ENCODE data around the gene CCNF. TPM values are rescaled to one million over a fixed set of nuclear protein-coding genes. Genes with fewer than 3 reads are reported as not detected.

CCNF gene
- total RNA-seq, 2 donors from 2014 or later: 0.99 to 2.3 TPM

GRCh38 chr16:2398520-2398919 is 30.7 kb upstream of the CCNF start:
- no peak for ATAC-seq
- H3K4me3 ChIP-seq: no peak overlapping the region
- H3K4me1 ChIP-seq: peaks cover 10% of the 10 kb centered on the region
- WGBS, 2 donors: 90 to 96% methylated on average over 5 of the region's 5 CpGs
- H3K9me3 ChIP-seq: no peaks in the 10 kb centered on the region
- H3K27ac ChIP-seq: no peak overlapping the region
- no peaks in the 10 kb centered on the region for H3K36me3 ChIP-seq (replicated peaks in 1 of 2; ENCODE audit: insufficient read depth in 1 of 2, low read depth in 2 of 2)
- intact Hi-C loops (cut with DNase I): no loop called here
- TF ChIP-seq CTCF (IDR thresholded peaks at IDR 0.05): no peak
- TF ChIP-seq POLR2A (IDR thresholded peaks at IDR 0.05): no peak
- no peak for DNase-seq
- H3K27me3 ChIP-seq: no peaks in the 10 kb centered on the region

- no peak for TF ChIP-seq POLR2A (IDR thresholded peaks at IDR 0.05)
- no peak for TF ChIP-seq CTCF (IDR thresholded peaks at IDR 0.05)
- H3K4me3 ChIP-seq: no peak overlapping the region
- no peak for ATAC-seq
- peaks cover under 1% of the 10 kb centered on the region for H3K4me1 ChIP-seq
- no peaks in the 10 kb centered on the region for H3K9me3 ChIP-seq
- H3K27me3 ChIP-seq: no peaks in the 10 kb centered on the region
- H3K27ac ChIP-seq: no peak overlapping the region
- intact Hi-C loops (cut with DNase I): no loop called here
- no peaks in the 10 kb centered on the region for H3K36me3 ChIP-seq (replicated peaks in 1 of 2; ENCODE audit: insufficient read depth in 1 of 2, low read depth in 2 of 2)
- no peak for DNase-seq
- WGBS, 2 donors: 47 to 62% methylated on average over 4 of the region's 4 CpGs
Observed at GRCh38 chr16:2404099-2404498, 25.1 kb upstream of the CCNF start.

- intact Hi-C loops (cut with DNase I): no loop called here
- Histone ChIP-seq H3K4me1 (no peaks in the 10 kb centered on the region), H3K36me3 (replicated peaks in 1 of 2; ENCODE audit: insufficient read depth in 1 of 2, low read depth in 2 of 2) (no peaks in the 10 kb centered on the region), H3K4me3 (no peak overlapping the region), H3K9me3 (no peaks in the 10 kb centered on the region), H3K27ac (no peak overlapping the region), H3K27me3 (no peaks in the 10 kb centered on the region)
- no peak for DNase-seq
- TF ChIP-seq CTCF (IDR thresholded peaks at IDR 0.05) (no peak), POLR2A (IDR thresholded peaks at IDR 0.05) (no peak)
- no peak for ATAC-seq
- WGBS, 2 donors: 48 to 76% methylated on average over 2 of the region's 2 CpGs
Observed at GRCh38 chr16:2415085-2415484, 14.2 kb upstream of the CCNF start.

GRCh38 chr16:2420035-2420434 is 9.2 kb upstream of the CCNF start:
- no peaks in the 10 kb centered on the region for H3K27me3 ChIP-seq
- intact Hi-C loops (cut with DNase I): no loop called here
- H3K4me1 ChIP-seq: peaks cover 6% of the 10 kb centered on the region
- no peaks in the 10 kb centered on the region for H3K9me3 ChIP-seq
- H3K36me3 ChIP-seq (replicated peaks in 1 of 2; ENCODE audit: insufficient read depth in 1 of 2, low read depth in 2 of 2): no peaks in the 10 kb centered on the region
- no peak for TF ChIP-seq CTCF (IDR thresholded peaks at IDR 0.05)
- TF ChIP-seq POLR2A (IDR thresholded peaks at IDR 0.05): no peak
- no peak overlapping the region for H3K4me3 ChIP-seq
- DNase-seq (no peak), ATAC-seq (no peak)
- H3K27ac ChIP-seq: no peak overlapping the region

GRCh38 chr16:2422123-2422867 is 7.0 kb upstream of the CCNF start:
- no peak for ATAC-seq
- no peaks in the 10 kb centered on the region for H3K9me3 ChIP-seq
- H3K4me3 ChIP-seq: no peak overlapping the region
- TF ChIP-seq POLR2A (IDR thresholded peaks at IDR 0.05): no peak
- TF ChIP-seq CTCF (IDR thresholded peaks at IDR 0.05): no peak
- no peak for DNase-seq
- 83 to 91% methylated on average over 7 of the region's 7 CpGs for WGBS, 2 donors
- no peaks in the 10 kb centered on the region for H3K36me3 ChIP-seq (replicated peaks in 1 of 2; ENCODE audit: insufficient read depth in 1 of 2, low read depth in 2 of 2)
- H3K27ac ChIP-seq: no peak overlapping the region
- H3K4me1 ChIP-seq: peaks cover 6% of the 10 kb centered on the region
- intact Hi-C loops (cut with DNase I): no loop called here
- H3K27me3 ChIP-seq: no peaks in the 10 kb centered on the region

Measured in body of pancreas (tissue), 4 donors.